Effector memory CD4-positive, alpha-beta T cell (primary cell): ENCODE measurements around the gene FAAP20.

Source experiments
- DNase-seq, 3 donors: peaks; one replicate each; pipeline ENCODE4 v3.0.0-alpha.2; 2020
- H3K27ac ChIP-seq: 2 replicates; pipeline ENCODE4 v1.7.0; 2013; ENCODE audit warnings: mild to moderate bottlenecking, low read length, moderate library complexity; ENCODE audit not compliant: insufficient read depth, poor library complexity, severe bottlenecking
- H3K27me3 ChIP-seq: replicated peaks from 2 replicates; pipeline ENCODE4 v1.7.0; 2013; ENCODE audit warnings: mild to moderate bottlenecking, low read length; ENCODE audit not compliant: insufficient read depth, control insufficient read depth, poor library complexity, severe bottlenecking
- H3K36me3 ChIP-seq: 2 replicates; pipeline ENCODE4 v1.7.0; 2013; ENCODE audit warnings: mild to moderate bottlenecking, low read length, moderate library complexity; ENCODE audit not compliant: control insufficient read depth, insufficient read depth
- H3K4me1 ChIP-seq: 2 replicates; pipeline ENCODE4 v1.7.0; 2013; ENCODE audit warnings: low read length, mild to moderate bottlenecking; ENCODE audit not compliant: control insufficient read depth, insufficient read depth, poor library complexity, severe bottlenecking
- H3K4me3 ChIP-seq: 2 replicates; pipeline ENCODE4 v1.7.0; 2013; ENCODE audit warnings: low read length, low read depth, mild to moderate bottlenecking; ENCODE audit not compliant: insufficient read depth, poor library complexity, severe bottlenecking
- H3K9me3 ChIP-seq: 2 replicates; pipeline ENCODE4 v1.7.0; 2013; ENCODE audit warnings: mild to moderate bottlenecking, low read length, moderate library complexity; ENCODE audit not compliant: control insufficient read depth

The FAAP20 gene

GRCh38 chr1:2194898-2195673, 514 bp upstream of the FAAP20 start:
- Histone ChIP-seq H3K27me3 (no peaks in the 10 kb centered on the region), H3K4me3 (peak overlapping the region; percentile 67), H3K9me3 (no peaks in the 10 kb centered on the region), H3K27ac (peak overlapping the region; percentile 84), H3K36me3 (no peaks in the 10 kb centered on the region), H3K4me1 (peaks cover 38% of the 10 kb centered on the region)
- DNase-seq = peak; percentile 80 to 86 (median 83)

- H3K9me3 ChIP-seq = no peaks in the 10 kb centered on the region
- no peak for DNase-seq
- no peaks in the 10 kb centered on the region for H3K27me3 ChIP-seq
- H3K4me1 ChIP-seq = peaks cover 33% of the 10 kb centered on the region
- H3K4me3 ChIP-seq = no peak overlapping the region
- no peaks in the 10 kb centered on the region for H3K36me3 ChIP-seq
- no peak overlapping the region for H3K27ac ChIP-seq
Measured at GRCh38 chr1:2193514-2194281, 874 bp downstream of the FAAP20 start.

GRCh38 chr1:2192031-2192995, 2.3 kb downstream of the FAAP20 start:
- Histone ChIP-seq H3K27me3 (no peaks in the 10 kb centered on the region), H3K4me1 (peaks cover 27% of the 10 kb centered on the region), H3K36me3 (no peaks in the 10 kb centered on the region), H3K27ac (no peak overlapping the region), H3K4me3 (no peak overlapping the region), H3K9me3 (no peaks in the 10 kb centered on the region)
- no peak for DNase-seq

GRCh38 chr1:2190491-2190976, 4.0 kb downstream of the FAAP20 start:
- H3K27me3 ChIP-seq = no peaks in the 10 kb centered on the region
- no peak overlapping the region for H3K27ac ChIP-seq
- H3K36me3 ChIP-seq = no peaks in the 10 kb centered on the region
- no peak overlapping the region for H3K4me3 ChIP-seq
- H3K9me3 ChIP-seq = no peaks in the 10 kb centered on the region
- peaks cover 27% of the 10 kb centered on the region for H3K4me1 ChIP-seq
- DNase-seq = no peak

GRCh38 chr1:2189459-2190425, 4.8 kb downstream of the FAAP20 start:
- Histone ChIP-seq H3K9me3 (no peaks in the 10 kb centered on the region), H3K4me1 (peaks cover 19% of the 10 kb centered on the region), H3K4me3 (peak overlapping the region; percentile 53), H3K36me3 (peaks cover 7% of the 10 kb centered on the region), H3K27me3 (no peaks in the 10 kb centered on the region), H3K27ac (peak overlapping the region; percentile 58)
- DNase-seq = peak; percentile 86 to 88 (median 88)

- no peak overlapping the region for H3K27ac ChIP-seq
- no peak for DNase-seq
- H3K27me3 ChIP-seq = no peaks in the 10 kb centered on the region
- H3K4me1 ChIP-seq = peaks cover 12% of the 10 kb centered on the region
- no peaks in the 10 kb centered on the region for H3K9me3 ChIP-seq
- H3K36me3 ChIP-seq = peaks cover 11% of the 10 kb centered on the region
- H3K4me3 ChIP-seq = no peak overlapping the region
Measured at GRCh38 chr1:2188336-2188735, 6.2 kb downstream of the FAAP20 start.

GRCh38 chr1:2187619-2188018, 7.0 kb downstream of the FAAP20 start:
- Histone ChIP-seq H3K36me3 (peaks cover 11% of the 10 kb centered on the region), H3K9me3 (no peaks in the 10 kb centered on the region)

GRCh38 chr1:2186901-2187300, 7.7 kb downstream of the FAAP20 start:
- Histone ChIP-seq H3K9me3 (no peaks in the 10 kb centered on the region), H3K4me1 (peaks cover 10% of the 10 kb centered on the region), H3K36me3 (peaks cover 11% of the 10 kb centered on the region)

More at GRCh38 chr1:2187619-2188018, 7.0 kb downstream of the FAAP20 start:
- no peaks in the 10 kb centered on the region for H3K27me3 ChIP-seq
- no peak overlapping the region for H3K4me3 ChIP-seq
- no peak for DNase-seq
- no peak overlapping the region for H3K27ac ChIP-seq
- peaks cover 10% of the 10 kb centered on the region for H3K4me1 ChIP-seq

More at GRCh38 chr1:2186901-2187300, 7.7 kb downstream of the FAAP20 start:
- no peak for DNase-seq
- Histone ChIP-seq H3K27me3 (no peaks in the 10 kb centered on the region), H3K4me3 (no peak overlapping the region), H3K27ac (no peak overlapping the region)
